GM18907 (cell line): ENCODE results near the gene OIT3.

Experiments
- ATAC-seq: cut with Tn5 transposase; IDR thresholded peaks from one replicate; pipeline ENCODE4 v1.9.1; 2021; ENCODE audit warnings: mild to moderate bottlenecking, moderate library complexity; ENCODE audit not compliant: unreplicated experiment

Gene OIT3

GRCh38 chr10:72893136-72893798, at the start of gene OIT3:
Gene OIT3 (plus strand): TSS chr10:72893739. CDS start chr10:72893799, 60 bp downstream.
- no peak for ATAC-seq

GRCh38 chr10:72846238-72846637, 47.3 kb upstream of the OIT3 start:
- ATAC-seq, result no peak

GRCh38 chr10:72847681-72848080, 45.9 kb upstream of the OIT3 start:
- no peak for ATAC-seq

GRCh38 chr10:72850861-72851260, 42.7 kb upstream of the OIT3 start:
- ATAC-seq, result no peak

- no peak for ATAC-seq
These were observed 42.0 kb upstream of the OIT3 start for GRCh38 chr10:72851509-72851908.

GRCh38 chr10:72852508-72852907, 41.0 kb upstream of the OIT3 start:
- no peak for ATAC-seq

GRCh38 chr10:72855129-72855528, 38.4 kb upstream of the OIT3 start:
- ATAC-seq, result no peak

- no peak for ATAC-seq
These were observed 37.7 kb upstream of the OIT3 start for GRCh38 chr10:72855790-72856189.

GRCh38 chr10:72858067-72858466, 35.5 kb upstream of the OIT3 start:
- ATAC-seq, result no peak

- no peak for ATAC-seq
These were observed 30.6 kb upstream of the OIT3 start for GRCh38 chr10:72862957-72863356.

GRCh38 chr10:72875250-72876055, 18.1 kb upstream of the OIT3 start:
- no peak for ATAC-seq

- ATAC-seq, result no peak
These were observed 14.3 kb upstream of the OIT3 start for GRCh38 chr10:72879245-72879644.

- ATAC-seq, result no peak
These were observed 12.2 kb upstream of the OIT3 start for GRCh38 chr10:72881291-72881690.

- no peak for ATAC-seq
These were observed 9.7 kb upstream of the OIT3 start for GRCh38 chr10:72883861-72884260.

- ATAC-seq, result no peak
These were observed 7.6 kb upstream of the OIT3 start for GRCh38 chr10:72885953-72886352.

- ATAC-seq, result no peak
These were observed 6.9 kb upstream of the OIT3 start for GRCh38 chr10:72886621-72887020.

GRCh38 chr10:72887043-72887442, 6.5 kb upstream of the OIT3 start:
- ATAC-seq, result no peak

- ATAC-seq, result no peak
These were observed 5.3 kb upstream of the OIT3 start for GRCh38 chr10:72888151-72888638.

GRCh38 chr10:72889391-72889831, 4.1 kb upstream of the OIT3 start:
- ATAC-seq, result no peak

- no peak for ATAC-seq
These were observed 3.5 kb upstream of the OIT3 start for GRCh38 chr10:72890086-72890485.

GRCh38 chr10:72895236-72895850, 1.8 kb downstream of the OIT3 start:
- no peak for ATAC-seq

GRCh38 chr10:72898616-72899015, 5.1 kb downstream of the OIT3 start:
- ATAC-seq, result no peak
